SK-N-MC (cell line): ENCODE data around the gene SOWAHA.

ENCODE experiments used
- DNase-seq: peaks from one replicate; pipeline ENCODE4 v3.0.0-alpha.2; 2011; ENCODE audit warnings: low read depth, low spot score
- H3K27ac ChIP-seq: fragments of 200-600 bp; sonication (generic); 2 replicates; pipeline ENCODE4 v1.5.1; 2016; ENCODE audit warnings: mixed run types
- H3K36me3 ChIP-seq: fragments of 200-600 bp; sonication (generic); 2 replicates; pipeline ENCODE4 v1.6.1; 2017; ENCODE audit warnings: antibody characterized with exemption, low read length, mixed read lengths; ENCODE audit not compliant: insufficient read depth
- H3K4me3 ChIP-seq: fragments of 200-600 bp; sonication (generic); 2 replicates; pipeline ENCODE4 v1.5.1; 2016
- H3K9ac ChIP-seq: fragments of 200-600 bp; sonication (generic); 2 replicates; pipeline ENCODE4 v1.8.0; 2017; ENCODE audit warnings: mixed run types, mixed read lengths; ENCODE audit not compliant: insufficient read length
- H3K9me3 ChIP-seq: fragments of 200-600 bp; sonication (generic); 2 replicates; pipeline ENCODE4 v1.6.1; 2017; ENCODE audit warnings: low read depth, mild to moderate bottlenecking, antibody characterized with exemption, low read length, moderate library complexity, mixed read lengths
- EZH2 ChIP-seq: fragments of 200-600 bp; sonication (generic); IDR thresholded peaks from one replicate; pipeline ENCODE4 v1.6.1; 2017; ENCODE audit warnings: antibody characterized with exemption
- FOXP2 ChIP-seq: optimal IDR thresholded peaks from 2 replicates; pipeline ENCODE3; 2011; ENCODE audit warnings: mild to moderate bottlenecking, moderate library complexity; ENCODE audit not compliant: insufficient read depth; ENCODE audit errors: extremely low read length, control extremely low read depth
- POLR2AphosphoS5 ChIP-seq: IDR thresholded peaks from 2 replicates; pipeline ENCODE4 v1.6.1; 2012; ENCODE audit warnings: mild to moderate bottlenecking, low read depth, low read length, borderline replicate concordance

Gene SOWAHA

GRCh38 chr5:132770476-132771159, 42.5 kb upstream of the SOWAHA start:
- Histone ChIP-seq H3K36me3 (no peaks in the 10 kb centered on the region), H3K27ac (no peak overlapping the region), H3K9ac (no peak overlapping the region), H3K9me3 (no peaks in the 10 kb centered on the region), H3K4me3 (no peak overlapping the region)
- TF ChIP-seq POLR2AphosphoS5 (no peak), FOXP2 (no peak), EZH2 (no peak)
- DNase-seq, result no peak

- Histone ChIP-seq H3K27ac (no peak overlapping the region), H3K4me3 (no peak overlapping the region), H3K9me3 (no peaks in the 10 kb centered on the region), H3K9ac (no peak overlapping the region), H3K36me3 (no peaks in the 10 kb centered on the region)
- no peak for DNase-seq
- TF ChIP-seq EZH2 (no peak), POLR2AphosphoS5 (no peak), FOXP2 (no peak)
Observed at GRCh38 chr5:132771503-132771998, 41.6 kb upstream of the SOWAHA start.

GRCh38 chr5:132772291-132773070, 40.6 kb upstream of the SOWAHA start:
- Histone ChIP-seq H3K9ac (no peak overlapping the region), H3K36me3 (no peaks in the 10 kb centered on the region), H3K4me3 (no peak overlapping the region), H3K27ac (no peak overlapping the region), H3K9me3 (no peaks in the 10 kb centered on the region)
- DNase-seq, result no peak
- no peak for TF ChIP-seq EZH2
- no peak for TF ChIP-seq POLR2AphosphoS5
- no peak for TF ChIP-seq FOXP2

- TF ChIP-seq POLR2AphosphoS5 (no peak), FOXP2 (no peak), EZH2 (no peak)
- DNase-seq, result no peak
Observed at GRCh38 chr5:132773114-132773513, 40.0 kb upstream of the SOWAHA start.

GRCh38 chr5:132773601-132774355, 39.3 kb upstream of the SOWAHA start:
- DNase-seq, result no peak
- TF ChIP-seq FOXP2 (no peak), POLR2AphosphoS5 (no peak), EZH2 (no peak)
- no peak overlapping the region for H3K27ac ChIP-seq
- H3K4me3 ChIP-seq, result no peak overlapping the region
- H3K36me3 ChIP-seq, result no peaks in the 10 kb centered on the region
- no peak overlapping the region for H3K9ac ChIP-seq
- H3K9me3 ChIP-seq, result no peaks in the 10 kb centered on the region

More at GRCh38 chr5:132773114-132773513, 40.0 kb upstream of the SOWAHA start:
- H3K27ac ChIP-seq, result no peak overlapping the region
- no peaks in the 10 kb centered on the region for H3K36me3 ChIP-seq
- H3K9ac ChIP-seq, result no peak overlapping the region
- H3K9me3 ChIP-seq, result no peaks in the 10 kb centered on the region
- no peak overlapping the region for H3K4me3 ChIP-seq

GRCh38 chr5:132774406-132774805, 38.7 kb upstream of the SOWAHA start:
- no peak overlapping the region for H3K9ac ChIP-seq
- no peak overlapping the region for H3K4me3 ChIP-seq
- DNase-seq, result no peak
- H3K9me3 ChIP-seq, result no peaks in the 10 kb centered on the region
- no peak overlapping the region for H3K27ac ChIP-seq
- no peaks in the 10 kb centered on the region for H3K36me3 ChIP-seq
- TF ChIP-seq EZH2 (no peak), FOXP2 (no peak), POLR2AphosphoS5 (no peak)

- Histone ChIP-seq H3K27ac (no peak overlapping the region), H3K4me3 (no peak overlapping the region), H3K36me3 (no peaks in the 10 kb centered on the region), H3K9me3 (no peaks in the 10 kb centered on the region), H3K9ac (no peak overlapping the region)
- DNase-seq, result no peak
- TF ChIP-seq EZH2 (no peak), FOXP2 (no peak), POLR2AphosphoS5 (no peak)
Observed at GRCh38 chr5:132774896-132775295, 38.2 kb upstream of the SOWAHA start.

GRCh38 chr5:132775476-132775961, 37.6 kb upstream of the SOWAHA start:
- no peak for DNase-seq
- Histone ChIP-seq H3K9me3 (no peaks in the 10 kb centered on the region), H3K27ac (no peak overlapping the region), H3K4me3 (no peak overlapping the region; the same call in 1 of the 2 replicates), H3K9ac (no peak overlapping the region), H3K36me3 (no peaks in the 10 kb centered on the region)
- TF ChIP-seq EZH2 (no peak), POLR2AphosphoS5 (no peak), FOXP2 (no peak)
